ENCODE data around the gene OR2G6.
"Not testable (repeated sequence)": the region's sequence is repeated elsewhere in the genome, so short reads cannot be mapped to it uniquely, and the experiment has no call there.

The OR2G6 gene

GRCh38 chr1:248507773-248508172 lies at the start of gene OR2G6:
TSS of gene OR2G6 (plus strand) at chr1:248508073. CDS start at chr1:248521647, 13,574 bp downstream.
- FAIRE-seq: not testable (repeated sequence)

- FAIRE-seq: not testable (repeated sequence)
These were observed 48.8 kb upstream of the OR2G6 start for GRCh38 chr1:248459117-248459516.

- FAIRE-seq: no peak
These were observed 36.7 kb upstream of the OR2G6 start for GRCh38 chr1:248471154-248471553.

GRCh38 chr1:248472111-248472510 lies 35.8 kb upstream of the OR2G6 start:
- not testable (repeated sequence) for FAIRE-seq

- FAIRE-seq: not testable (repeated sequence)
These were observed 34.8 kb upstream of the OR2G6 start, which contains the start of gene OR2T3 for GRCh38 chr1:248473051-248473450. TSS of gene OR2T3 (plus strand) at chr1:248473351. CDS start at chr1:248473351, 0 bp downstream.

- FAIRE-seq: not testable (repeated sequence)
These were observed 32.2 kb upstream of the OR2G6 start for GRCh38 chr1:248475660-248476059.

GRCh38 chr1:248481686-248482579 lies 25.9 kb upstream of the OR2G6 start:
- FAIRE-seq: not testable (repeated sequence)

- not testable (repeated sequence) for FAIRE-seq
These were observed 19.6 kb upstream of the OR2G6 start, which contains the start of gene OR2T5 for GRCh38 chr1:248488289-248488688. TSS of gene OR2T5 (plus strand) at chr1:248488589. CDS start at chr1:248488589, 0 bp downstream.

- not testable (repeated sequence) for FAIRE-seq
These were observed 11.2 kb upstream of the OR2G6 start for GRCh38 chr1:248496661-248497060.

GRCh38 chr1:248500305-248501035 lies 7.4 kb upstream of the OR2G6 start:
- FAIRE-seq: not testable (repeated sequence)

- not testable (repeated sequence) for FAIRE-seq
These were observed 2.3 kb downstream of the OR2G6 start for GRCh38 chr1:248510217-248510616.

GRCh38 chr1:248521856-248522255 lies 14.0 kb downstream of the OR2G6 start:
- FAIRE-seq: no peak

- FAIRE-seq: not testable (repeated sequence)
These were observed 29.6 kb downstream of the OR2G6 start for GRCh38 chr1:248537449-248537848.

- FAIRE-seq: not testable (repeated sequence)
These were observed 39.5 kb downstream of the OR2G6 start for GRCh38 chr1:248547383-248547782.

- not testable (repeated sequence) for FAIRE-seq
These were observed 43.2 kb downstream of the OR2G6 start for GRCh38 chr1:248551027-248551426.

- FAIRE-seq: not testable (repeated sequence)
These were observed 54.8 kb downstream of the OR2G6 start, which contains the start of gene OR2T29 for GRCh38 chr1:248562672-248563071. TSS of gene OR2T29 (minus strand) at chr1:248562772. CDS start at chr1:248559491, 3,281 bp downstream.

GRCh38 chr1:248565530-248566373 lies 57.9 kb downstream of the OR2G6 start:
- not testable (repeated sequence) for FAIRE-seq

GRCh38 chr1:248569049-248569448 lies 61.2 kb downstream of the OR2G6 start:
- FAIRE-seq: peak; percentile 24

- not testable (repeated sequence) for FAIRE-seq
These were observed 62.9 kb downstream of the OR2G6 start for GRCh38 chr1:248570811-248571210.

- not testable (repeated sequence) for FAIRE-seq
These were observed 64.2 kb downstream of the OR2G6 start for GRCh38 chr1:248572049-248572448.

- FAIRE-seq: not testable (repeated sequence)
These were observed 66.0 kb downstream of the OR2G6 start for GRCh38 chr1:248573856-248574255.

GRCh38 chr1:248574657-248575056 lies 66.8 kb downstream of the OR2G6 start, which contains the start of gene OR2T34:
TSS of gene OR2T34 (minus strand) at chr1:248574757. CDS start at chr1:248574757, 0 bp downstream.
- FAIRE-seq: not testable (repeated sequence)
